H1 (cell line): ENCODE data around the gene HES7.

Experiments used
- EP300 ChIP-seq, 2 experiments: IDR thresholded peaks; 1 replicate in 1 of 2; 2 replicates in 1 of 2; pipeline ENCODE4 v1.6.1; 2011 to 2012; ENCODE audit warnings: low read depth in 2 of 2, low read length in 2 of 2, mild to moderate bottlenecking in 2 of 2, borderline replicate concordance in 1 of 2, inconsistent platforms in 1 of 2, moderate library complexity in 1 of 2
- EZH2 ChIP-seq: fragments of 200-600 bp; sonication (generic); IDR thresholded peaks from 2 replicates; pipeline ENCODE4 v1.7.1; 2012; ENCODE audit warnings: low read depth, mild to moderate bottlenecking, moderate library complexity, low read length, inconsistent platforms; ENCODE audit not compliant: severe bottlenecking
- POLR2AphosphoS5 ChIP-seq: IDR thresholded peaks from 2 replicates; pipeline ENCODE4 v1.6.1; 2011; ENCODE audit warnings: low read depth, low read length
- RAD21 ChIP-seq, 2 experiments: IDR thresholded peaks in 1 of 2; conservative IDR thresholded peaks in 1 of 2; 2 replicates each; pipeline ENCODE4 v1.6.1; 2011; ENCODE audit warnings: low read depth in 2 of 2, low read length in 2 of 2, improper control_type of control experiment in 1 of 2, inconsistent platforms in 1 of 2, mild to moderate bottlenecking in 1 of 2, moderate library complexity in 1 of 2
- RFX5 ChIP-seq: IDR thresholded peaks from 2 replicates; pipeline ENCODE4 v1.6.1; 2011; ENCODE audit warnings: low read depth, low read length, improper control_type of control experiment, borderline replicate concordance
- SIN3A ChIP-seq, 2 experiments: IDR thresholded peaks in 1 of 2; conservative IDR thresholded peaks in 1 of 2; 2 replicates each; pipeline ENCODE4 v1.6.1; 2011 to 2012; ENCODE audit warnings: low read length in 2 of 2, improper control_type of control experiment in 1 of 2, low read depth in 1 of 2, mild to moderate bottlenecking in 1 of 2
- SIRT6 ChIP-seq: IDR thresholded peaks from one replicate; pipeline ENCODE4 v1.7.1; 2012; ENCODE audit warnings: low read length, inconsistent platforms
- USF2 ChIP-seq: IDR thresholded peaks from 2 replicates; pipeline ENCODE4 v1.6.1; 2011; ENCODE audit warnings: low read length, improper control_type of control experiment
- ZNF274 ChIP-seq: IDR thresholded peaks from 2 replicates; pipeline ENCODE4 v1.7.0; 2012; ENCODE audit warnings: low read length, borderline replicate concordance; ENCODE audit errors: extremely low read depth
- TF ChIP-seq, protein P1 (sequence below), 3 experiments: IDR thresholded peaks; 1 replicate in 2 of 3; 2 replicates in 1 of 3; pipeline versions ENCODE4 v1.5.1 to v1.6.1; 2011; ENCODE audit warnings: low read length in 3 of 3, mild to moderate bottlenecking in 3 of 3, inconsistent platforms in 2 of 3, low read depth in 1 of 3, moderate library complexity in 1 of 3; ENCODE audit not compliant: insufficient read depth in 1 of 3; ENCODE audit errors: control extremely low read depth in 1 of 3

- TF ChIP-seq, protein P1, sequence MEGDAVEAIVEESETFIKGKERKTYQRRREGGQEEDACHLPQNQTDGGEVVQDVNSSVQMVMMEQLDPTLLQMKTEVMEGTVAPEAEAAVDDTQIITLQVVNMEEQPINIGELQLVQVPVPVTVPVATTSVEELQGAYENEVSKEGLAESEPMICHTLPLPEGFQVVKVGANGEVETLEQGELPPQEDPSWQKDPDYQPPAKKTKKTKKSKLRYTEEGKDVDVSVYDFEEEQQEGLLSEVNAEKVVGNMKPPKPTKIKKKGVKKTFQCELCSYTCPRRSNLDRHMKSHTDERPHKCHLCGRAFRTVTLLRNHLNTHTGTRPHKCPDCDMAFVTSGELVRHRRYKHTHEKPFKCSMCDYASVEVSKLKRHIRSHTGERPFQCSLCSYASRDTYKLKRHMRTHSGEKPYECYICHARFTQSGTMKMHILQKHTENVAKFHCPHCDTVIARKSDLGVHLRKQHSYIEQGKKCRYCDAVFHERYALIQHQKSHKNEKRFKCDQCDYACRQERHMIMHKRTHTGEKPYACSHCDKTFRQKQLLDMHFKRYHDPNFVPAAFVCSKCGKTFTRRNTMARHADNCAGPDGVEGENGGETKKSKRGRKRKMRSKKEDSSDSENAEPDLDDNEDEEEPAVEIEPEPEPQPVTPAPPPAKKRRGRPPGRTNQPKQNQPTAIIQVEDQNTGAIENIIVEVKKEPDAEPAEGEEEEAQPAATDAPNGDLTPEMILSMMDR (IDR thresholded peaks at IDR 0.05; ENCODE audit: control extremely low read depth in 1 of 3, insufficient read depth in 1 of 3, low read depth in 1 of 3, low read length in 3 of 3), result no peak
- no peak for TF ChIP-seq RFX5
- TF ChIP-seq POLR2AphosphoS5, result no peak
- TF ChIP-seq EZH2, result no peak
- TF ChIP-seq ZNF274, result no peak
- no peak for TF ChIP-seq EP300 (IDR thresholded peaks at IDR 0.05; ENCODE audit: borderline replicate concordance in 1 of 2, low read depth in 2 of 2, low read length in 2 of 2)
- no peak for TF ChIP-seq SIN3A (conservative IDR thresholded peaks at IDR 0.05 in 1 of 2, IDR thresholded peaks at IDR 0.05 in 1 of 2; ENCODE audit: low read depth in 1 of 2, low read length in 2 of 2)
- TF ChIP-seq SIRT6, result no peak
- no peak for TF ChIP-seq USF2
- no peak for TF ChIP-seq RAD21 (IDR thresholded peaks at IDR 0.05 in 1 of 2, conservative IDR thresholded peaks at IDR 0.05 in 1 of 2; ENCODE audit: low read depth in 2 of 2, low read length in 2 of 2)
Measured at GRCh38 chr17:8087952-8088230, 36.0 kb downstream of the HES7 start.
